ENCODE results near the gene ZNF565.

DNA sequence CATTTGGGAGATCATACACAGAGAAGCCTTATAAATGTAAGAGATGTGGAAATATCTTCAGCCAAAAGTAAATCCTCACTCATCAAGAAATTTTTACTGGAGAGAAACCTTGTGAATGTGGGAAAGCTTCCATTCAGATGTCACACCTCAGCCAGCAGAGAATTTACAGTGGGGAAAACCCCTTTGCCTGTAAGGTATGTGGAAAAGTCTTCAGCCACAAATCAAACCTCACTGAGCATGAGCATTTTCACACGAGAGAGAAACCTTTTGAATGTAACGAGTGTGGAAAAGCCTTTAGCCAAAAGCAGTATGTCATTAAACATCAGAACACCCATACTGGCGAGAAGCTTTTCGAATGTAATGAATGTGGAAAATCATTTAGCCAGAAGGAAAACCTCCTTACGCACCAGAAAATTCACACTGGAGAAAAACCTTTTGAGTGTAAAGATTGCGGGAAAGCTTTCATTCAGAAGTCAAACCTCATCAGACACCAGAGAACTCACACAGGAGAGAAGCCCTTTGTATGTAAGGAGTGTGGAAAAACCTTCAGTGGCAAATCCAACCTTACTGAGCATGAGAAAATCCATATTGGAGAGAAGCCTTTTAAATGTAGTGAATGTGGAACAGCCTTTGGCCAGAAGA is 22.0 kb upstream of the ZNF565 start:
- TF ChIP-seq, protein P1, sequence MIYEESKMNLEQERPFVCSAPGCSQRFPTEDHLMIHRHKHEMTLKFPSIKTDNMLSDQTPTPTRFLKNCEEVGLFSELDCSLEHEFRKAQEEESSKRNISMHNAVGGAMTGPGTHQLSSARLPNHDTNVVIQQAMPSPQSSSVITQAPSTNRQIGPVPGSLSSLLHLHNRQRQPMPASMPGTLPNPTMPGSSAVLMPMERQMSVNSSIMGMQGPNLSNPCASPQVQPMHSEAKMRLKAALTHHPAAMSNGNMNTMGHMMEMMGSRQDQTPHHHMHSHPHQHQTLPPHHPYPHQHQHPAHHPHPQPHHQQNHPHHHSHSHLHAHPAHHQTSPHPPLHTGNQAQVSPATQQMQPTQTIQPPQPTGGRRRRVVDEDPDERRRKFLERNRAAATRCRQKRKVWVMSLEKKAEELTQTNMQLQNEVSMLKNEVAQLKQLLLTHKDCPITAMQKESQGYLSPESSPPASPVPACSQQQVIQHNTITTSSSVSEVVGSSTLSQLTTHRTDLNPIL (CRISPR knock-in tag; IDR thresholded peaks at IDR 0.05; ENCODE audit: low read depth) = no peak
- no peak for TF ChIP-seq ISL1 (CRISPR knock-in tag; IDR thresholded peaks at IDR 0.05)
- TF ChIP-seq SNAI2 (CRISPR knock-in tag; IDR thresholded peaks at IDR 0.05) = no peak
- no peak for TF ChIP-seq PPARA (CRISPR knock-in tag; IDR thresholded peaks at IDR 0.05; ENCODE audit: borderline replicate concordance)
- TF ChIP-seq, protein P2, sequence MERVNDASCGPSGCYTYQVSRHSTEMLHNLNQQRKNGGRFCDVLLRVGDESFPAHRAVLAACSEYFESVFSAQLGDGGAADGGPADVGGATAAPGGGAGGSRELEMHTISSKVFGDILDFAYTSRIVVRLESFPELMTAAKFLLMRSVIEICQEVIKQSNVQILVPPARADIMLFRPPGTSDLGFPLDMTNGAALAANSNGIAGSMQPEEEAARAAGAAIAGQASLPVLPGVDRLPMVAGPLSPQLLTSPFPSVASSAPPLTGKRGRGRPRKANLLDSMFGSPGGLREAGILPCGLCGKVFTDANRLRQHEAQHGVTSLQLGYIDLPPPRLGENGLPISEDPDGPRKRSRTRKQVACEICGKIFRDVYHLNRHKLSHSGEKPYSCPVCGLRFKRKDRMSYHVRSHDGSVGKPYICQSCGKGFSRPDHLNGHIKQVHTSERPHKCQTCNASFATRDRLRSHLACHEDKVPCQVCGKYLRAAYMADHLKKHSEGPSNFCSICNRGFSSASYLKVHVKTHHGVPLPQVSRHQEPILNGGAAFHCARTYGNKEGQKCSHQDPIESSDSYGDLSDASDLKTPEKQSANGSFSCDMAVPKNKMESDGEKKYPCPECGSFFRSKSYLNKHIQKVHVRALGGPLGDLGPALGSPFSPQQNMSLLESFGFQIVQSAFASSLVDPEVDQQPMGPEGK (CRISPR knock-in tag; IDR thresholded peaks at IDR 0.05; ENCODE audit: borderline replicate concordance) = no peak
- TF ChIP-seq ARNTL (CRISPR knock-in tag; IDR thresholded peaks at IDR 0.05; ENCODE audit: borderline replicate concordance, low read depth) = no peak
- TF ChIP-seq ESRRG (CRISPR knock-in tag; IDR thresholded peaks at IDR 0.05) = no peak
- no peak for TF ChIP-seq BACH2 (CRISPR knock-in tag; IDR thresholded peaks at IDR 0.05; ENCODE audit: borderline replicate concordance)
- no peak for TF ChIP-seq RARB (CRISPR knock-in tag; IDR thresholded peaks at IDR 0.05)
- TF ChIP-seq ZNF70 (CRISPR knock-in tag; IDR thresholded peaks at IDR 0.05) = no peak
- no peak for TF ChIP-seq TOX (CRISPR knock-in tag; IDR thresholded peaks at IDR 0.05; ENCODE audit: borderline replicate concordance)
- TF ChIP-seq, protein P3, sequence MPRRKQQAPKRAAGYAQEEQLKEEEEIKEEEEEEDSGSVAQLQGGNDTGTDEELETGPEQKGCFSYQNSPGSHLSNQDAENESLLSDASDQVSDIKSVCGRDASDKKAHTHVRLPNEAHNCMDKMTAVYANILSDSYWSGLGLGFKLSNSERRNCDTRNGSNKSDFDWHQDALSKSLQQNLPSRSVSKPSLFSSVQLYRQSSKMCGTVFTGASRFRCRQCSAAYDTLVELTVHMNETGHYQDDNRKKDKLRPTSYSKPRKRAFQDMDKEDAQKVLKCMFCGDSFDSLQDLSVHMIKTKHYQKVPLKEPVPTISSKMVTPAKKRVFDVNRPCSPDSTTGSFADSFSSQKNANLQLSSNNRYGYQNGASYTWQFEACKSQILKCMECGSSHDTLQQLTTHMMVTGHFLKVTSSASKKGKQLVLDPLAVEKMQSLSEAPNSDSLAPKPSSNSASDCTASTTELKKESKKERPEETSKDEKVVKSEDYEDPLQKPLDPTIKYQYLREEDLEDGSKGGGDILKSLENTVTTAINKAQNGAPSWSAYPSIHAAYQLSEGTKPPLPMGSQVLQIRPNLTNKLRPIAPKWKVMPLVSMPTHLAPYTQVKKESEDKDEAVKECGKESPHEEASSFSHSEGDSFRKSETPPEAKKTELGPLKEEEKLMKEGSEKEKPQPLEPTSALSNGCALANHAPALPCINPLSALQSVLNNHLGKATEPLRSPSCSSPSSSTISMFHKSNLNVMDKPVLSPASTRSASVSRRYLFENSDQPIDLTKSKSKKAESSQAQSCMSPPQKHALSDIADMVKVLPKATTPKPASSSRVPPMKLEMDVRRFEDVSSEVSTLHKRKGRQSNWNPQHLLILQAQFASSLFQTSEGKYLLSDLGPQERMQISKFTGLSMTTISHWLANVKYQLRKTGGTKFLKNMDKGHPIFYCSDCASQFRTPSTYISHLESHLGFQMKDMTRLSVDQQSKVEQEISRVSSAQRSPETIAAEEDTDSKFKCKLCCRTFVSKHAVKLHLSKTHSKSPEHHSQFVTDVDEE (CRISPR knock-in tag; IDR thresholded peaks at IDR 0.05) = no peak
- TF ChIP-seq, protein P4, sequence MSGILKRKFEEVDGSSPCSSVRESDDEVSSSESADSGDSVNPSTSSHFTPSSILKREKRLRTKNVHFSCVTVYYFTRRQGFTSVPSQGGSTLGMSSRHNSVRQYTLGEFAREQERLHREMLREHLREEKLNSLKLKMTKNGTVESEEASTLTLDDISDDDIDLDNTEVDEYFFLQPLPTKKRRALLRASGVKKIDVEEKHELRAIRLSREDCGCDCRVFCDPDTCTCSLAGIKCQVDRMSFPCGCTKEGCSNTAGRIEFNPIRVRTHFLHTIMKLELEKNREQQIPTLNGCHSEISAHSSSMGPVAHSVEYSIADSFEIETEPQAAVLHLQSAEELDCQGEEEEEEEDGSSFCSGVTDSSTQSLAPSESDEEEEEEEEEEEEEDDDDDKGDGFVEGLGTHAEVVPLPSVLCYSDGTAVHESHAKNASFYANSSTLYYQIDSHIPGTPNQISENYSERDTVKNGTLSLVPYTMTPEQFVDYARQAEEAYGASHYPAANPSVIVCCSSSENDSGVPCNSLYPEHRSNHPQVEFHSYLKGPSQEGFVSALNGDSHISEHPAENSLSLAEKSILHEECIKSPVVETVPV (CRISPR knock-in tag; IDR thresholded peaks at IDR 0.05) = no peak
- TF ChIP-seq TCF4 (CRISPR knock-in tag; IDR thresholded peaks at IDR 0.05; ENCODE audit: borderline replicate concordance) = no peak
